Ovary (tissue), 9 donors: ENCODE data around the gene SLC6A9. TPM values are rescaled to one million over a fixed set of nuclear protein-coding genes. Genes with fewer than 3 reads are reported as not detected.

Experiments used
- DNase-seq, 5 donors: peaks; one replicate each; pipeline ENCODE4 v3.0.0-alpha.2; 2019 to 2020
- H3K27ac ChIP-seq, 2 donors: fragments of 200-600 bp; one replicate each; pipeline versions ENCODE4 v1.5.1 to v1.8.0; 2019 to 2022
- H3K27me3 ChIP-seq: fragments of 200-600 bp; one replicate; pipeline ENCODE4 v1.8.0; 2022
- H3K36me3 ChIP-seq: fragments of 200-600 bp; sonication (generic); one replicate; pipeline ENCODE4 v1.5.1; 2019
- H3K4me1 ChIP-seq: one replicate; pipeline ENCODE4 v1.8.1; 2013; ENCODE audit warnings: mild to moderate bottlenecking, moderate library complexity; ENCODE audit not compliant: insufficient read depth
- H3K4me3 ChIP-seq: fragments of 200-600 bp; sonication (generic); one replicate; pipeline ENCODE4 v1.5.1; 2017
- H3K9me3 ChIP-seq, 2 donors: fragments of 200-600 bp in 1 of 2; sonication (generic) in 1 of 2; one replicate each; pipeline versions ENCODE4 v1.5.1 to v1.8.1; 2013 to 2019; ENCODE audit warnings: mild to moderate bottlenecking in 1 of 2, moderate library complexity in 1 of 2
- EP300 ChIP-seq: sonication (generic); formaldehyde crosslinking; IDR thresholded peaks from one replicate; pipeline ENCODE4 v1.6.1; 2017; ENCODE audit warnings: antibody characterized with exemption
- POLR2A ChIP-seq: fragments of 450-650 bp; IDR thresholded peaks from one replicate; pipeline ENCODE4 v1.6.1; 2017; ENCODE audit warnings: antibody characterized with exemption, mild to moderate bottlenecking, moderate library complexity
- WGBS, 3 donors: extraction: QIAGEN DNeasy Blood & Tissue Kit in 1 of 3; methylation state at CpG; one replicate each; pipeline versions ENCODE4 v1.1.5 to v1.1.7; 2013 to 2017; 5-methylcytosine and 5-hydroxymethylcytosine counted together
- intact Hi-C, 4 donors: fragments of 100-400 bp; cut with DNase I; formaldehyde crosslinking; loops; one replicate each; pipeline versions ENCODE4 v1.11.0 to v1.15.1; 2022 to 2023
- polyA plus RNA-seq, 2 donors: library from polyadenylated mRNA; stranded (reverse); fragments of 200-250 nt in 1 of 2; fragments of 350-450 nt in 1 of 2; fragmentation: Illumina TruSeq in 1 of 2; extraction: RNeasy Lipid Tissue Mini Kit (QIAGEN cat#74804) in 1 of 2; gene quantifications; one replicate each; pipeline ENCODE4 v1.2.3, GENCODE V29; 2013 to 2014
- total RNA-seq, 7 donors: library from RNA; depleted of rRNA in 2 of 7; stranded (reverse); fragments of >200 nt in 2 of 7; fragmentation: NEBNext Ultra II Directional in 3 of 7; extraction: Animal tissue kit (Norgen Biotek cat#: 25700) in 3 of 7; gene quantifications; one replicate each; pipeline versions ENCODE4 v1.1.0 to v1.2.4, GENCODE V29; 2016 to 2023
- TF ChIP-seq, protein P1 (sequence below), 3 donors: fragments of 450-650 bp in 2 of 3; fragments of 200-600 bp in 1 of 3; IDR thresholded peaks; one replicate each; pipeline versions ENCODE4 v1.5.1 to v1.8.0; 2016 to 2022; ENCODE audit warnings: antibody characterized with exemption in 3 of 3, mild to moderate bottlenecking in 1 of 3
- donor health status: DM: no; HTN: no; CAD: no; lungs with moderate emphysema.
- donor health status: DM: no; HTN: no; CAD: no.
- donor health status: Bipolar disorder and iron deficiency.
- donor health status: DM: yes; HTN: yes; CAD: no.
- donor health status: DM: no; HTN: no; CAD: no.
- donor health status: DM: yes; HTN: yes; CAD: no.

Gene SLC6A9
- total and polyA plus RNA-seq, 9 donors = 1.1 to 74.1 (median 4.6) TPM

DNA sequence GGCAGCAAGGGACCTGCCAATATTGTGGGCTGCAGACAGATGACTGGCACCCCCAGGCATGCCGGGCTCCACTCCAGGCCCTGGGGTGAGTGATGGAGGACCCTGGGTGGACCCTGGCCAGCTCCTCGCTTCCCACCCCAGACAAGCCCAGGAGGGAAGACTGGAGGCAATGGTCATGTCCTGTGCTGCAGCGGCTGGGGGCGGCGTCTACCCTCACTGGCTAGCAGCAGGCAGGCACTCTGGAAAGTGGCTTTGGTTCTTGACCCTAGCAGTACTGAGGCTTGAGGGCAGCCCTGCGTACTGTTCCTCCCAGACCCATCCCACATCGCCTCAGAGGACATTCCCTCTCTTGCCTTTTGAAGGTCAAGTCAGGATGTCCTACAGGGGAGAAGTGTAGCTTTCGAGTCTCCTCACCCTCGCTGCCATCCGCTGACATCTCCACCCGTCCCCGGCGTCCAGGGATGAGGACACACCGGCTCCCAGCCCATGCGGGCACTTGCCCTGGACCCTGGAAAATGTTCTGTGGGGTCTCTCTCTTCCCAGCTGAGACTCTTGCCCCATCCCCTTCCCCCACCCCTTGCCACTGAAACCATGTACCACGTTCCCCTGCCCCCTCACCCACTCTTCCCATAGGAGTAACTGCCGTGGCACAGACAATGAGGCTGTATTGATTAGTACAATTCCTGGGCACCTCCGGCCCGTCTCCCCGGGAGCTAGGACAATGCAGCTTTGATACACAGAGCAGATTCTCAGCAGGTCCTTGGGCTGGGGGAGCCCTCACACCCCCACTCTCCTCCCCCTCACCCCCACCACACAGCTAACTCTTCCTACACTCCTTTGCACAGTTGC is 15.0 kb downstream of the SLC6A9 start:
- H3K9me3 ChIP-seq = no peaks in the 10 kb centered on the region
- H3K4me1 ChIP-seq = no peaks in the 10 kb centered on the region
- intact Hi-C loops = no loop called here
- TF ChIP-seq POLR2A (no peak), EP300 (no peak)
- TF ChIP-seq, protein P1, sequence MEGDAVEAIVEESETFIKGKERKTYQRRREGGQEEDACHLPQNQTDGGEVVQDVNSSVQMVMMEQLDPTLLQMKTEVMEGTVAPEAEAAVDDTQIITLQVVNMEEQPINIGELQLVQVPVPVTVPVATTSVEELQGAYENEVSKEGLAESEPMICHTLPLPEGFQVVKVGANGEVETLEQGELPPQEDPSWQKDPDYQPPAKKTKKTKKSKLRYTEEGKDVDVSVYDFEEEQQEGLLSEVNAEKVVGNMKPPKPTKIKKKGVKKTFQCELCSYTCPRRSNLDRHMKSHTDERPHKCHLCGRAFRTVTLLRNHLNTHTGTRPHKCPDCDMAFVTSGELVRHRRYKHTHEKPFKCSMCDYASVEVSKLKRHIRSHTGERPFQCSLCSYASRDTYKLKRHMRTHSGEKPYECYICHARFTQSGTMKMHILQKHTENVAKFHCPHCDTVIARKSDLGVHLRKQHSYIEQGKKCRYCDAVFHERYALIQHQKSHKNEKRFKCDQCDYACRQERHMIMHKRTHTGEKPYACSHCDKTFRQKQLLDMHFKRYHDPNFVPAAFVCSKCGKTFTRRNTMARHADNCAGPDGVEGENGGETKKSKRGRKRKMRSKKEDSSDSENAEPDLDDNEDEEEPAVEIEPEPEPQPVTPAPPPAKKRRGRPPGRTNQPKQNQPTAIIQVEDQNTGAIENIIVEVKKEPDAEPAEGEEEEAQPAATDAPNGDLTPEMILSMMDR (IDR thresholded peaks at IDR 0.05) = no peak
- WGBS, 3 donors = 89 to 92% (median 89%) methylated on average over 20 of the region's 20 CpGs
- no peak overlapping the region for H3K27ac ChIP-seq
- H3K4me3 ChIP-seq = no peak overlapping the region
- DNase-seq = no peak
- H3K36me3 ChIP-seq = no peaks in the 10 kb centered on the region
- H3K27me3 ChIP-seq = no peaks in the 10 kb centered on the region

DNA sequence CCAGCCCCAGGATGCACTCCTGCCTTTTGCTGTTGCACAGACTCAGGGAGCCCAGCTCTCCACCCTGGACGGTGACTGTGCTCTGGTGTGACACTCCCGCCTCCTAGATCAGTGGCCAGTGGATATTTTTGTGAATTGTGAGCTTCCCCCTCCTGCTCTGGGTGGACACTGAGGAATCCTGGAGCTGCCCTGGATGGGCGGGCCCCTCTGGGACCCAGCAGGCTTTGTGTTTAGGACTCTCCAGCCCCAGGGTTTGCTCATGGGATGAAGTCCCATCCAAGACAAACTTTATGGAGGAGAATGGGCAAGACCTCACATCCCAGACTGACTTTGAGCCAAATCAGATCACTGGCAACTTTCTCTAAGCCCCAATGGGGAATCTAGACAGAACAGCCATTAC is 16.1 kb downstream of the SLC6A9 start:
- Histone ChIP-seq H3K4me1 (no peaks in the 10 kb centered on the region), H3K36me3 (no peaks in the 10 kb centered on the region), H3K9me3 (no peaks in the 10 kb centered on the region), H3K27ac (no peak overlapping the region), H3K4me3 (no peak overlapping the region), H3K27me3 (no peaks in the 10 kb centered on the region)
- TF ChIP-seq, protein P1 (IDR thresholded peaks at IDR 0.05) = no peak
- TF ChIP-seq POLR2A (no peak), EP300 (no peak)
- DNase-seq = no peak
- whole genome bisulfite sequencing, 3 donors = 56 to 70% (median 66%) methylated on average over 3 of the region's 3 CpGs
- intact Hi-C loops = no loop called here

DNA sequence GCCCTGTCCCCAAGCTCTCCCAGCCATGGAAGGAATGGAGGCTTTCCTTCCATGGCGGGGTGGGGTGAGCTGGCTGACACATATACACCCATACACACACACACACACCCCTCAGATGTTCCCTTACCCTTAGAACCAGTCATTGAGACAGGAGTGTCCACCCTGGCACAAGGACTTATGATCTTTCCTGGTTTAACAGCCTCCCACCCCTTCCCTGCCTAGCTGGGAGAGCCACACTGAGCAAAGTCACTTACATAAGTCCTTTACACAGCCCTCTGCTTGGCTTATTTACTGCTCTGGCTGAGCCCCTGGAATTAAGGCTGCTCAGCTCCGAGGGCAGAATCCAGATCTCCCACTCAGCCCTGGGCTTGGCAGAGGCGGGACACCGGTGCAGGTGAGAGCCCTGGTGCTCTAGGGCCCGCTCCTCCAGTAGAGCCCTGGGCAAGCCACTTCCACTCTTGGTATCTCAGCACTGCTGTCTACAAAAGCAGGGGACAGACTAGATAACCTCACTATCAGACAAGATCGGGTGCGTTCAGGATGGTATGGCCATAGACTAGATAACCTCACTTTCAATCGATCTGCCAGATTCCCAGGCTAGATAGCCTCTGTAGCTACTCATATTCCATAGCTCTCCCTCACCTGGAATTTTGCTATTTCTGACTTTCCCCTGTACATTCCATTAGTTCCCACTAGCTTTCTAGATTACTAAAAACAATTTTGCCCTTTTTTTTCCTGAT is 16.7 kb downstream of the SLC6A9 start:
- intact Hi-C loops = no loop called here
- Histone ChIP-seq H3K4me1 (no peaks in the 10 kb centered on the region), H3K9me3 (no peaks in the 10 kb centered on the region), H3K36me3 (no peaks in the 10 kb centered on the region), H3K27me3 (no peaks in the 10 kb centered on the region), H3K4me3 (no peak overlapping the region), H3K27ac (no peak overlapping the region)
- 64 to 69% (median 64%) methylated on average over 8 of the region's 8 CpGs for WGBS, 3 donors
- TF ChIP-seq POLR2A = no peak
- no peak for TF ChIP-seq EP300
- TF ChIP-seq, protein P1 (IDR thresholded peaks at IDR 0.05) = no peak
- DNase-seq = no peak

DNA sequence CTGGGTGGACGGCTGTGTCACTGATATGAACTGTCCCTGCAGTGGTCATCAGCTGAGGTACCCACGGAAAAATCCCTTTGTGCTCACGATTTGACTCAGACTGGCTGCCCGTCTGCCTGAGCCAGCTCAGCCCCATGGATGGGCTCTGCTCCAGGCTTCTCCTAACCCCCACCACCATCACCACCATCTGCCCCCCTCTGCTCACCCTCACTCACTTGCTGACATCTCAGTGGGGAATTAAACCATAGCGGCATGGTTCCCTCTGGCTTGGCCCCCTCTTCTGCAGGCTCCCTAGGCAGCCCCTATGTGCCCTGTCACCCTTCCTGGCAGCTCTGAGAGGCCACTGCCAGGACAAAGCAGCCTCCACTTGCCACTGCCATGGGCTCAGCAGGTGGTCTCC is 17.3 kb downstream of the SLC6A9 start:
- Histone ChIP-seq H3K36me3 (no peaks in the 10 kb centered on the region), H3K4me3 (no peak overlapping the region), H3K27me3 (no peaks in the 10 kb centered on the region), H3K9me3 (no peaks in the 10 kb centered on the region), H3K27ac (no peak overlapping the region), H3K4me1 (no peaks in the 10 kb centered on the region)
- intact Hi-C loops = no loop called here
- DNase-seq = no peak
- WGBS, 3 donors = 77 to 82% (median 79%) methylated on average over 5 of the region's 5 CpGs
- TF ChIP-seq POLR2A = no peak
- TF ChIP-seq, protein P1 (IDR thresholded peaks at IDR 0.05) = no peak
- no peak for TF ChIP-seq EP300
